ENCODE measurements around the gene MAN1C1. TPM values are rescaled to one million over a fixed set of nuclear protein-coding genes. Genes with fewer than 3 reads are reported as not detected.
A peak's percentile ranks its signal among the peaks of the same experiment; 100 is the strongest.

The MAN1C1 gene
- total and polyA plus RNA-seq, 7 donors, result 1.8 to 6.7 (median 2.0) TPM

GRCh38 chr1:25810341-25811299 is 194.0 kb downstream of the MAN1C1 start:
- Histone ChIP-seq H3K27me3 (ENCODE audit: insufficient read depth in 3 of 3, low read length in 2 of 3) (no peaks in the 10 kb centered on the region), H3K36me3 (ENCODE audit: insufficient read depth in 1 of 2, low read depth in 1 of 2) (peaks cover 0 to 81% of the 10 kb centered on the region in 2 donors), H3K9me3 (no peaks in the 10 kb centered on the region), H3K4me1 (peaks cover 23% of the 10 kb centered on the region), H3K4me3 (no peak overlapping the region), H3K27ac (no peak overlapping the region)
- ATAC-seq (peak; percentile 58 to 81 (median 68)), DNase-seq (peak; percentile 74 to 88)
- intact Hi-C loops (cut with DNase I), result loop anchor here in 1 of 2 donors (5.0 kb wide), 1 partner anchor 308 kb away; no protein-coding TSS in a partner anchor
- 29 to 36% (median 33%) methylated on average over 21 of the region's 21 CpGs for WGBS, 3 donors
- TF ChIP-seq CTCF (IDR thresholded peaks at IDR 0.05), result peak; percentile 90

DNA sequence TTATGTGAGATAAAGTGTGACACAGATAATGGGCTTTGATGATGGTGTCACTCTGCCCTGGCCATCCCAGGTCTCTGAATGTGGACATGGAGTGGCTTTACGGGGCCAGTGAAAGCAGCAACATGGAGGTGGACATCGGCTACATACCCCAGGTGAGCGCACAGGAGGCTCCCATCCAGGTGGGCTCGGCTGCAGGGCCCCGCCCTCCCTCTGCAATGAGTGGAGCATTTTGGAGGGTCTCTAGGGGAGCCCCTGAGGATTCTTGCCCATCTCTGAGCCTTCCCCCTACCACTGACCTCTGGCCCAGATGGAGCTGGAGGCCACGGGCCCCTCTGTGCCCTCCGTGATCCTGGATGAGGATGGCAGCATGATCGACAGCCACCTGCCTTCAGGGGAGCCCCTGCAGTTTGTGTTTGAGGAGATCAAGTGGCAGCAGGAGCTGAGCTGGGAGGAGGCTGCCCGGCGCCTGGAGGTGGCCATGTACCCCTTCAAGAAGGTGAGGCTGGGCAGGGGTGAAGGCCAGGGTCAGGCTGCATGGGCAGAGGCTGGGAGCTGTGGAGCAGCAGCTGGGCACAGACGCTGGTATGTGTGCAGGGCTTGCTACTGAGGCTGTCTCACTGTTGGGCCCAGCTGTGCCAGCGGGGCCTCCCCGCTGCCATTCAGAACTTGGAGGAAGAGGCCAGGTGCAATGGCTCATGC is 194.9 kb downstream of the MAN1C1 start:
- Histone ChIP-seq H3K4me1 (peaks cover 14% of the 10 kb centered on the region), H3K36me3 (ENCODE audit: insufficient read depth in 1 of 2, low read depth in 1 of 2) (peaks cover 0 to 89% of the 10 kb centered on the region in 2 donors), H3K27ac (no peak overlapping the region), H3K4me3 (no peak overlapping the region), H3K9me3 (no peaks in the 10 kb centered on the region), H3K27me3 (ENCODE audit: insufficient read depth in 3 of 3, low read length in 2 of 3) (no peaks in the 10 kb centered on the region)
- DNase-seq, result no peak
- intact Hi-C loops (cut with DNase I), result loop anchor here in 1 of 2 donors (5.0 kb wide), 1 partner anchor 309 kb away; no protein-coding TSS in a partner anchor
- no peak for TF ChIP-seq CTCF (IDR thresholded peaks at IDR 0.05)
- ATAC-seq, result no peak
- 84 to 90% (median 84%) methylated on average over 12 to 13 of the region's 13 CpGs for WGBS, 3 donors

- intact Hi-C loops (cut with DNase I), result loop anchor here in 1 of 2 donors (5.0 kb wide), 1 partner anchor 311 kb away; no protein-coding TSS in a partner anchor
- ATAC-seq (no peak), DNase-seq (no peak)
- Histone ChIP-seq H3K4me3 (no peak overlapping the region), H3K9me3 (no peaks in the 10 kb centered on the region), H3K4me1 (peaks cover 10% of the 10 kb centered on the region), H3K36me3 (ENCODE audit: insufficient read depth in 1 of 2, low read depth in 1 of 2) (peaks cover 0 to 77% of the 10 kb centered on the region in 2 donors), H3K27me3 (ENCODE audit: insufficient read depth in 3 of 3, low read length in 2 of 3) (no peaks in the 10 kb centered on the region), H3K27ac (no peak overlapping the region)
- WGBS, 3 donors, result 81 to 84% (median 84%) methylated on average over 11 of the region's 11 CpGs
- no peak for TF ChIP-seq CTCF (IDR thresholded peaks at IDR 0.05)
Observed at GRCh38 chr1:25813071-25813733, 196.6 kb downstream of the MAN1C1 start.

- Histone ChIP-seq H3K27ac (no peak overlapping the region), H3K4me1 (peaks cover 17% of the 10 kb centered on the region), H3K36me3 (ENCODE audit: insufficient read depth in 1 of 2, low read depth in 1 of 2) (peaks cover 0 to 70% of the 10 kb centered on the region in 2 donors), H3K27me3 (ENCODE audit: insufficient read depth in 3 of 3, low read length in 2 of 3) (no peaks in the 10 kb centered on the region), H3K9me3 (no peaks in the 10 kb centered on the region), H3K4me3 (no peak overlapping the region)
- DNase-seq (no peak), ATAC-seq (no peak)
- 89 to 92% (median 90%) methylated on average over 24 of the region's 24 CpGs for WGBS, 3 donors
- no peak for TF ChIP-seq CTCF (IDR thresholded peaks at IDR 0.05)
- intact Hi-C loops (cut with DNase I), result loop anchor here in 1 of 2 donors (5.0 kb wide), 1 partner anchor 312 kb away; no protein-coding TSS in a partner anchor
Observed at GRCh38 chr1:25813734-25814471, 197.3 kb downstream of the MAN1C1 start.

All from psoas muscle (tissue), 8 donors.